GM21737 (cell line): ENCODE data around the gene ZNF646.

Source experiments
- ATAC-seq: cut with Tn5 transposase; IDR thresholded peaks from one replicate; pipeline ENCODE4 v1.9.1; 2021; ENCODE audit warnings: mild to moderate bottlenecking, moderate library complexity; ENCODE audit not compliant: unreplicated experiment

Gene ZNF646

GRCh38 chr16:31130336-31130891 is 56.2 kb downstream of the ZNF646 start:
- ATAC-seq = no peak

GRCh38 chr16:31130899-31131298 is 56.7 kb downstream of the ZNF646 start:
- ATAC-seq = no peak

GRCh38 chr16:31131416-31131815 is 57.2 kb downstream of the ZNF646 start:
- ATAC-seq = no peak

GRCh38 chr16:31131841-31132271 is 57.6 kb downstream of the ZNF646 start:
- no peak for ATAC-seq

- no peak for ATAC-seq
These were observed 58.2 kb downstream of the ZNF646 start for GRCh38 chr16:31132303-31132979.

- no peak for ATAC-seq
These were observed 58.9 kb downstream of the ZNF646 start for GRCh38 chr16:31133046-31133501.
